Calu3 (cell line): ENCODE measurements around the gene PPP3CA. TPM values are rescaled to one million over a fixed set of nuclear protein-coding genes. Genes with fewer than 3 reads are reported as not detected.

Experiments used
- BruUV-seq: library from RNA; stranded (reverse); fragments of 400-500 nt; replicated peaks from 2 replicates; lab custom pipeline; 2021; lab: Mats Ljungman, UMichigan
- CTCF ChIA-PET: fragments of 300-600 bp; sonication (Branson Sonifier 250); formaldehyde crosslinking; loops from one replicate; lab custom pipeline; 2022; ENCODE audit warnings: antibody characterized with exemption; lab: Charles Lee
- DNase-seq: peaks from one replicate; pipeline ENCODE4 v3.0.0; 2022
- H3K27ac Mint-ChIP-seq: one replicate; pipeline ENCODE4 v1.8.0; 2022; ENCODE audit warnings: mixed read lengths; ENCODE audit not compliant: unreplicated experiment
- H3K27me3 Mint-ChIP-seq: one replicate; pipeline ENCODE4 v1.8.0; 2022; ENCODE audit warnings: mixed read lengths; ENCODE audit not compliant: unreplicated experiment
- H3K36me3 Mint-ChIP-seq: one replicate; pipeline ENCODE4 v1.8.0; 2022; ENCODE audit warnings: mild to moderate bottlenecking, moderate library complexity, mixed read lengths; ENCODE audit not compliant: insufficient read depth, unreplicated experiment
- H3K4me1 Mint-ChIP-seq: one replicate; pipeline ENCODE4 v1.8.0; 2022; ENCODE audit warnings: mild to moderate bottlenecking, low read depth, mixed read lengths; ENCODE audit not compliant: unreplicated experiment
- H3K4me3 Mint-ChIP-seq: one replicate; pipeline ENCODE4 v1.8.0; 2022; ENCODE audit warnings: mild to moderate bottlenecking, low read depth, moderate library complexity, mixed read lengths; ENCODE audit not compliant: unreplicated experiment
- H3K9me3 Mint-ChIP-seq: one replicate; pipeline ENCODE4 v1.8.0; 2022; ENCODE audit warnings: low read depth, mixed read lengths; ENCODE audit not compliant: unreplicated experiment
- intact Hi-C: fragments of 100-400 bp; cut with micrococcal nuclease; formaldehyde crosslinking; loops from one replicate; pipeline ENCODE4 v1.10.0; 2022; ENCODE audit not compliant: unreplicated experiment
- total RNA-seq: library from RNA; stranded (reverse); gene quantifications from 2 replicates; pipeline ENCODE4 v1.2.3, GENCODE V29; 2022
- TF ChIP-seq, protein P1 (sequence below): fragments of 200-600 bp; IDR thresholded peaks from one replicate; pipeline ENCODE4 v1.8.0; 2022; ENCODE audit warnings: antibody characterized with exemption; ENCODE audit not compliant: unreplicated experiment

PPP3CA gene
- total RNA-seq, 1 experiment from 2014 or later: 33.7 TPM

DNA sequence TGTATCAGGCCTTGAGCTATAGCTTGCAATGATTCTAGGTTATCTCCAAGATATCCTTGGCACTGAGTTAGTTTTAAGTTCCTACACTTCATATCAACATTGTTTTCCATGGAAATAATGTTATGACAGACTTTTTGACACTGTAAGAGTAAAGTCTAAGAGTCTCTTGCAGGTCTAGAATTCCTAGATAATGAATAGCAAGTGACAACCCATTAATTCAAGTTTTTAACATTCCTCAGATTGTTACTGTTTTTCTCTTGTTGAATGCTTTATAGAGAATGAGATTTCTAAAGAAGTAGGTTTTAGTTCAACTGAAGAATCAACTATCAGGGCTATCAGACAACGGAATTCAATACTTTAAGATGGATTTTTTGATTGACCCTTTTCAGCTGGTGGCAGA, 276.1 kb downstream of the PPP3CA start:
- no peak overlapping the region for H3K4me3 Mint-ChIP-seq
- BruUV-seq: no TSS peak
- peaks cover 3% of the 10 kb centered on the region for H3K36me3 Mint-ChIP-seq
- H3K27me3 Mint-ChIP-seq: no peaks in the 10 kb centered on the region
- no peak overlapping the region for H3K27ac Mint-ChIP-seq
- no peaks in the 10 kb centered on the region for H3K4me1 Mint-ChIP-seq
- DNase-seq: no peak
- intact Hi-C loops: no loop called here
- CTCF ChIA-PET: no interaction called here
- H3K9me3 Mint-ChIP-seq: no peaks in the 10 kb centered on the region
- TF ChIP-seq, protein P1, sequence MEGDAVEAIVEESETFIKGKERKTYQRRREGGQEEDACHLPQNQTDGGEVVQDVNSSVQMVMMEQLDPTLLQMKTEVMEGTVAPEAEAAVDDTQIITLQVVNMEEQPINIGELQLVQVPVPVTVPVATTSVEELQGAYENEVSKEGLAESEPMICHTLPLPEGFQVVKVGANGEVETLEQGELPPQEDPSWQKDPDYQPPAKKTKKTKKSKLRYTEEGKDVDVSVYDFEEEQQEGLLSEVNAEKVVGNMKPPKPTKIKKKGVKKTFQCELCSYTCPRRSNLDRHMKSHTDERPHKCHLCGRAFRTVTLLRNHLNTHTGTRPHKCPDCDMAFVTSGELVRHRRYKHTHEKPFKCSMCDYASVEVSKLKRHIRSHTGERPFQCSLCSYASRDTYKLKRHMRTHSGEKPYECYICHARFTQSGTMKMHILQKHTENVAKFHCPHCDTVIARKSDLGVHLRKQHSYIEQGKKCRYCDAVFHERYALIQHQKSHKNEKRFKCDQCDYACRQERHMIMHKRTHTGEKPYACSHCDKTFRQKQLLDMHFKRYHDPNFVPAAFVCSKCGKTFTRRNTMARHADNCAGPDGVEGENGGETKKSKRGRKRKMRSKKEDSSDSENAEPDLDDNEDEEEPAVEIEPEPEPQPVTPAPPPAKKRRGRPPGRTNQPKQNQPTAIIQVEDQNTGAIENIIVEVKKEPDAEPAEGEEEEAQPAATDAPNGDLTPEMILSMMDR: no peak

DNA sequence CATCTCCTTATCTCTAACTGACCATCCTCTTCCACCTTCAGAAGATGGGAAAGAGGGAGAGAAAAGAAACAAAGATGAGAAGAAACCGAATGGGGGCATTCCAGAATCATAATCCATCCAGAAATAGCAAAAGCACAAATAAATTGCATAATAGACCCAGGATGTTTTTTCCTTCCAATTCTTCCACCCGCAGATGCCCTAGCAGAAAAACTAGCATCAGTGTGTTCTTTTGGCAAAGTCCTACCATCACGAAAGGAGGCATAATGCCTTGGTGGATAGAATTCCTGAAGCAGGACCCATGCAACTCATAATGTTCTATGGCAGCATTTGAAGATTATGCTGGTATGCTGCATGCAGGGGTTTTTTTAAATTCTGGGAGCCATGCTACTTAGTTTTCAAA, 279.2 kb downstream of the PPP3CA start:
- Mint-ChIP-seq H3K4me1 (no peaks in the 10 kb centered on the region), H3K27me3 (no peaks in the 10 kb centered on the region), H3K4me3 (no peak overlapping the region), H3K36me3 (peaks cover 2% of the 10 kb centered on the region), H3K9me3 (no peaks in the 10 kb centered on the region), H3K27ac (no peak overlapping the region)
- DNase-seq: no peak
- TF ChIP-seq, protein P1: no peak
- CTCF ChIA-PET: interaction anchor here (0.7 kb wide), 1 partner anchor 979 kb away, joined by 3 read pairs; no protein-coding TSS in a partner anchor
- intact Hi-C loops: no loop called here
- no TSS peak for BruUV-seq

DNA sequence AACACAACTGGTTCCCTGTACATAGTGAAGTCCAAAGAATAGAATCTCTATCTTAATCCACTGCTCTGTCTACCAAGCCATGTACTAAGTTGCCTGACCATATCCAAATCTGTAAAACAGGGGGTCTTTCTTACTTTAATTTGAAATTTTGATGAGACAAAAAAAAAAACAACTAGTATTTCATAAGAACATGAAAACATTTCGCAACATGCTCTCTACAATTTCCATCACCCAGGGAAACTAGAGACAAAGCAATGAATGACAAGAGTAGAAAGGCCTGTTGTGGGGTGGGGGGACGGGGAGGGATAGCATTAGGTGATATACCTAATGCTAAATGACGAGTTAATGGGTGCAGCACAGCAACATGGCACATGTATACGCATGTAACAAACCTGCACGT, 279.9 kb downstream of the PPP3CA start:
- Mint-ChIP-seq H3K9me3 (no peaks in the 10 kb centered on the region), H3K27ac (no peak overlapping the region), H3K27me3 (no peaks in the 10 kb centered on the region), H3K4me1 (no peaks in the 10 kb centered on the region), H3K4me3 (no peak overlapping the region), H3K36me3 (no peaks in the 10 kb centered on the region)
- intact Hi-C loops: no loop called here
- CTCF ChIA-PET: interaction anchor here (0.7 kb wide), 1 partner anchor 980 kb away, joined by 3 read pairs; no protein-coding TSS in a partner anchor
- no TSS peak for BruUV-seq
- TF ChIP-seq, protein P1: no peak
- DNase-seq: no peak

DNA sequence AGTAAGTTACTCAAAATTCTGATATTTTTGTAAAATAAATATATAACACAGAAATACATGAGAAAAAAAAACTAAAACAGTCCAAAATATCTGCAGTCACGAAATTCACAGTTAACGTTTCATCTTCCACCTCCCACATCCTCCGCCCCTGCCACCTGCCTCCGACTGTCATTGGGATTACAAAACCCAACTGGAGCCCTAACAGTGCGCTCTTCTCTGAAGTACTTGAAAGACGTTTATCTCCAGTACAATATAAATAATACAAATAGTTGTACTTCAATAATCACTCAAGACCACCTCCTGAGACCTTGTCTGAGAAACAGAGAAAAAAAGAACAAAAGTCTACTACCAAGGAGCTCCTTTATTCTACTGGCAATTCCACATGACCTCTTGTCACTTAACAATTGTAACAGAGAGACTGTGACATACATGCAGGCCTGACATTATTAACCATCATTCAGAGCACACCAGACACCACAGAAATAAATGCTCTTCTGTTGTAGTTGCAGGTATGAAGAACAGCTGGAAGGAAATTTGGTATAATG, 280.6 kb downstream of the PPP3CA start:
- CTCF ChIA-PET: no interaction called here
- no TSS peak for BruUV-seq
- no peak overlapping the region for H3K4me3 Mint-ChIP-seq
- H3K27me3 Mint-ChIP-seq: no peaks in the 10 kb centered on the region
- no peaks in the 10 kb centered on the region for H3K36me3 Mint-ChIP-seq
- TF ChIP-seq, protein P1: no peak
- H3K9me3 Mint-ChIP-seq: no peaks in the 10 kb centered on the region
- intact Hi-C loops: no loop called here
- H3K27ac Mint-ChIP-seq: no peak overlapping the region
- H3K4me1 Mint-ChIP-seq: no peaks in the 10 kb centered on the region
- DNase-seq: no peak
